ENCODE data around the gene ERRFI1.
A peak's percentile ranks its signal among the peaks of the same experiment; 100 is the strongest.

ERRFI1 gene

GRCh38 chr1:8035289-8035688 lies 9.2 kb upstream of the ERRFI1 start:
- TF ChIP-seq MAX (IDR thresholded peaks at IDR 0.05; ENCODE audit: low read depth, low read length) (no peak), POLR2A (IDR thresholded peaks at IDR 0.05; ENCODE audit: extremely low read depth, insufficient read length) (no peak), CTCF (IDR thresholded peaks at IDR 0.05; ENCODE audit: low read depth, low read length) (no peak), MYC (IDR thresholded peaks at IDR 0.05; ENCODE audit: low read depth, low read length) (no peak)
- H3K4me3 ChIP-seq (ENCODE audit: low read depth, low read length) = no peak overlapping the region
- DNase-seq (ENCODE audit: low read depth) = no peak

- DNase-seq (ENCODE audit: low read depth) = no peak
- TF ChIP-seq MAX (IDR thresholded peaks at IDR 0.05; ENCODE audit: low read depth, low read length) (no peak), CTCF (IDR thresholded peaks at IDR 0.05; ENCODE audit: low read depth, low read length) (no peak), POLR2A (IDR thresholded peaks at IDR 0.05; ENCODE audit: extremely low read depth, insufficient read length) (no peak), MYC (IDR thresholded peaks at IDR 0.05; ENCODE audit: low read depth, low read length) (no peak)
- no peak overlapping the region for H3K4me3 ChIP-seq (ENCODE audit: low read depth, low read length)
These were observed 7.2 kb upstream of the ERRFI1 start for GRCh38 chr1:8033322-8033721.

GRCh38 chr1:8032366-8032910 lies 6.3 kb upstream of the ERRFI1 start:
- TF ChIP-seq MYC (IDR thresholded peaks at IDR 0.05; ENCODE audit: low read depth, low read length) (no peak), MAX (IDR thresholded peaks at IDR 0.05; ENCODE audit: low read depth, low read length) (no peak), CTCF (IDR thresholded peaks at IDR 0.05; ENCODE audit: low read depth, low read length) (no peak), POLR2A (IDR thresholded peaks at IDR 0.05; ENCODE audit: extremely low read depth, insufficient read length) (no peak)

GRCh38 chr1:8031176-8031785 lies 5.2 kb upstream of the ERRFI1 start:
- TF ChIP-seq MAX (IDR thresholded peaks at IDR 0.05; ENCODE audit: low read depth, low read length) = no peak
- TF ChIP-seq POLR2A (IDR thresholded peaks at IDR 0.05; ENCODE audit: extremely low read depth, insufficient read length) = no peak
- peak; percentile 38 for TF ChIP-seq CTCF (IDR thresholded peaks at IDR 0.05; ENCODE audit: low read depth, low read length)
- peak; percentile 51 for DNase-seq (ENCODE audit: low read depth)
- no peak overlapping the region for H3K4me3 ChIP-seq (ENCODE audit: low read depth, low read length)

More at GRCh38 chr1:8032366-8032910, 6.3 kb upstream of the ERRFI1 start:
- DNase-seq (ENCODE audit: low read depth) = no peak
- H3K4me3 ChIP-seq (ENCODE audit: low read depth, low read length) = no peak overlapping the region

- H3K4me3 ChIP-seq (ENCODE audit: low read depth, low read length) = no peak overlapping the region
- TF ChIP-seq POLR2A (IDR thresholded peaks at IDR 0.05; ENCODE audit: extremely low read depth, insufficient read length) = no peak
- no peak for DNase-seq (ENCODE audit: low read depth)
These were observed 2.4 kb upstream of the ERRFI1 start for GRCh38 chr1:8028571-8028910.

GRCh38 chr1:8027748-8028570 lies 1.9 kb upstream of the ERRFI1 start:
- no peak for TF ChIP-seq MYC (IDR thresholded peaks at IDR 0.05; ENCODE audit: low read depth, low read length)
- TF ChIP-seq CTCF (IDR thresholded peaks at IDR 0.05; ENCODE audit: low read depth, low read length) = no peak
- no peak for TF ChIP-seq POLR2A (IDR thresholded peaks at IDR 0.05; ENCODE audit: extremely low read depth, insufficient read length)
- no peak for TF ChIP-seq MAX (IDR thresholded peaks at IDR 0.05; ENCODE audit: low read depth, low read length)
- no peak overlapping the region for H3K4me3 ChIP-seq (ENCODE audit: low read depth, low read length)
- no peak for DNase-seq (ENCODE audit: low read depth)

Data from NB4 (cell line).